WTC11 (cell line): ENCODE data around the gene PTPRK. TPM values are rescaled to one million over a fixed set of nuclear protein-coding genes. Genes with fewer than 3 reads are reported as not detected.

Experiments
- ATAC-seq: fragments of 200-7000 bp; cut with Tn5 transposase; 2 replicates; pipeline ENCODE4 v1.10.0; 2021; ENCODE audit warnings: mild to moderate bottlenecking, moderate library complexity
- Bru-seq: library from RNA; stranded (reverse); fragments of 400-500 nt; gene quantifications from one replicate; lab custom pipeline; 2021; lab: Mats Ljungman, UMichigan
- CTCF ChIA-PET: fragments of 300-600 bp; sonication (Branson Sonifier 250); formaldehyde crosslinking; loops from one replicate; lab custom pipeline; 2021; ENCODE audit warnings: antibody characterized with exemption; lab: Charles Lee
- POLR2A ChIA-PET: fragments of 350-600 bp; sonication (Branson Sonifier 250); formaldehyde crosslinking; loops from one replicate; lab custom pipeline; 2021; ENCODE audit warnings: antibody characterized with exemption; lab: Charles Lee
- DNase-seq: peaks from one replicate; pipeline ENCODE4 v3.0.0; 2021; ENCODE audit warnings: low spot score
- H3K27ac Mint-ChIP-seq: 2 replicates; pipeline ENCODE4 v1.8.0; 2021; ENCODE audit warnings: mixed read lengths
- H3K27me3 Mint-ChIP-seq: 2 replicates; pipeline ENCODE4 v1.8.0; 2021; ENCODE audit warnings: low read depth, mild to moderate bottlenecking, moderate library complexity, mixed read lengths
- H3K36me3 Mint-ChIP-seq: 2 replicates; pipeline ENCODE4 v1.8.0; 2021; ENCODE audit warnings: mixed read lengths
- H3K4me1 Mint-ChIP-seq: 2 replicates; pipeline ENCODE4 v1.8.0; 2022; ENCODE audit warnings: mixed read lengths
- H3K4me3 Mint-ChIP-seq: 2 replicates; pipeline ENCODE4 v1.8.0; 2021; ENCODE audit warnings: mild to moderate bottlenecking, moderate library complexity, mixed read lengths
- H3K9me3 Mint-ChIP-seq: 2 replicates; pipeline ENCODE4 v1.8.0; 2021; ENCODE audit warnings: mixed read lengths
- ETV6 ChIP-seq: sonication (generic); formaldehyde crosslinking; IDR thresholded peaks from 2 replicates; pipeline ENCODE4 v1.8.1; 2022; ENCODE audit warnings: mild to moderate bottlenecking, missing genetic modification reagents
- FOXJ3 ChIP-seq: sonication (generic); formaldehyde crosslinking; IDR thresholded peaks from 2 replicates; pipeline ENCODE4 v1.9.0; 2021; ENCODE audit warnings: missing genetic modification reagents, mild to moderate bottlenecking, borderline replicate concordance
- GTF2I ChIP-seq: fragments of 250-450 bp; sonication (Bioruptor Pico); conservative IDR thresholded peaks from 2 replicates; pipeline ENCODE4 v1.4.0; 2021; ENCODE audit warnings: mild to moderate bottlenecking
- JUN ChIP-seq: sonication (generic); formaldehyde crosslinking; IDR thresholded peaks from 2 replicates; pipeline ENCODE4 v1.8.0; 2023; ENCODE audit warnings: mild to moderate bottlenecking, missing genetic modification reagents
- KAT7 ChIP-seq: sonication (generic); formaldehyde crosslinking; IDR thresholded peaks from 2 replicates; pipeline ENCODE4 v1.8.1; 2023; ENCODE audit warnings: missing genetic modification reagents, mild to moderate bottlenecking, borderline replicate concordance
- MYBL2 ChIP-seq: sonication (generic); formaldehyde crosslinking; IDR thresholded peaks from 2 replicates; pipeline ENCODE4 v1.8.1; 2023; ENCODE audit warnings: mild to moderate bottlenecking, moderate library complexity, missing genetic modification reagents
- RELA ChIP-seq: sonication (generic); formaldehyde crosslinking; IDR thresholded peaks from 2 replicates; pipeline ENCODE4 v1.8.1; 2022; ENCODE audit warnings: missing genetic modification reagents, mild to moderate bottlenecking, borderline replicate concordance
- SOX15 ChIP-seq: fragments of 250-450 bp; sonication (Bioruptor Pico); IDR thresholded peaks from 2 replicates; pipeline ENCODE4 v1.9.0; 2021; ENCODE audit warnings: mild to moderate bottlenecking
- ZNF219 ChIP-seq: sonication (generic); formaldehyde crosslinking; IDR thresholded peaks from 2 replicates; pipeline ENCODE4 v1.8.0; 2023; ENCODE audit warnings: missing genetic modification reagents, mild to moderate bottlenecking, borderline replicate concordance
- ZNF317 ChIP-seq: sonication (generic); formaldehyde crosslinking; IDR thresholded peaks from 2 replicates; pipeline ENCODE4 v1.8.1; 2023; ENCODE audit warnings: low read depth, mild to moderate bottlenecking, moderate library complexity, missing genetic modification reagents, borderline replicate concordance
- ZNF671 ChIP-seq: fragments of 250-450 bp; sonication (Bioruptor Pico); IDR thresholded peaks from 2 replicates; pipeline ENCODE4 v1.8.0; 2021; ENCODE audit warnings: mild to moderate bottlenecking
- long read RNA-seq, 3 experiments: library from RNA in 1 of 3; library from capped mRNA in 1 of 3; library from polyadenylated mRNA in 1 of 3; unstranded in 2 of 3; stranded (forward) in 1 of 3; transcript quantifications; one replicate each; pipeline ENCODE4 v2.0.0, GENCODE V29; 2021
- total RNA-seq: library from RNA; stranded (reverse); gene quantifications from 3 replicates; pipeline ENCODE4 v1.2.3, GENCODE V29; 2021
- TF ChIP-seq, protein P1 (sequence below): sonication (generic); formaldehyde crosslinking; conservative IDR thresholded peaks from 2 replicates; pipeline ENCODE4 v1.8.1; 2023; ENCODE audit warnings: mild to moderate bottlenecking, low read depth, missing genetic modification reagents, moderate library complexity
- TF ChIP-seq, protein P2 (sequence below): sonication (generic); formaldehyde crosslinking; IDR thresholded peaks from 2 replicates; pipeline ENCODE4 v1.8.1; 2023; ENCODE audit warnings: mild to moderate bottlenecking, missing genetic modification reagents, borderline replicate concordance
- TF ChIP-seq, protein P3 (sequence below): fragments of 250-450 bp; sonication (Bioruptor Pico); IDR thresholded peaks from 2 replicates; pipeline ENCODE4 v1.9.0; 2021; ENCODE audit warnings: mild to moderate bottlenecking
- TF ChIP-seq, protein P4 (sequence below): sonication (generic); formaldehyde crosslinking; IDR thresholded peaks from 2 replicates; pipeline ENCODE4 v1.8.0; 2022; ENCODE audit warnings: missing genetic modification reagents
- TF ChIP-seq, protein P5 (sequence below): sonication (generic); formaldehyde crosslinking; IDR thresholded peaks from 2 replicates; pipeline ENCODE4 v1.8.0; 2022; ENCODE audit warnings: mild to moderate bottlenecking, missing genetic modification reagents
- TF ChIP-seq, protein P6 (sequence below): sonication (generic); formaldehyde crosslinking; IDR thresholded peaks from 2 replicates; pipeline ENCODE4 v1.8.0; 2022; ENCODE audit warnings: mild to moderate bottlenecking, missing genetic modification reagents

The PTPRK gene
- total RNA-seq: 39.9 to 44.8 TPM (median 41.3 TPM) in 3 replicates
- percentile 82 among the genes with signal in this experiment for Bru-seq, nascent RNA
- long read RNA-seq, experiment 1, full-length matches to known transcripts: 81 of 161 reads
- long read RNA-seq, experiment 1, partial matches to known transcripts: 35 of 161 reads
- long read RNA-seq, experiment 1, other reads (novel, unspliced or antisense): 45 of 161 reads
- long read RNA-seq, experiment 2, full-length matches to known transcripts: 10 of 34 reads
- long read RNA-seq, experiment 2, partial matches to known transcripts: 15 of 34 reads
- long read RNA-seq, experiment 2, other reads (novel, unspliced or antisense): 9 of 34 reads
- long read RNA-seq, experiment 3, transcript PTPRK-218 (3 exons, 1,722 nt): major isoform, 8 of 19 reads
- long read RNA-seq, experiment 3, partial matches to known transcripts: 4 of 19 reads
- long read RNA-seq, experiment 3, other reads (novel, unspliced or antisense): 5 of 19 reads

DNA sequence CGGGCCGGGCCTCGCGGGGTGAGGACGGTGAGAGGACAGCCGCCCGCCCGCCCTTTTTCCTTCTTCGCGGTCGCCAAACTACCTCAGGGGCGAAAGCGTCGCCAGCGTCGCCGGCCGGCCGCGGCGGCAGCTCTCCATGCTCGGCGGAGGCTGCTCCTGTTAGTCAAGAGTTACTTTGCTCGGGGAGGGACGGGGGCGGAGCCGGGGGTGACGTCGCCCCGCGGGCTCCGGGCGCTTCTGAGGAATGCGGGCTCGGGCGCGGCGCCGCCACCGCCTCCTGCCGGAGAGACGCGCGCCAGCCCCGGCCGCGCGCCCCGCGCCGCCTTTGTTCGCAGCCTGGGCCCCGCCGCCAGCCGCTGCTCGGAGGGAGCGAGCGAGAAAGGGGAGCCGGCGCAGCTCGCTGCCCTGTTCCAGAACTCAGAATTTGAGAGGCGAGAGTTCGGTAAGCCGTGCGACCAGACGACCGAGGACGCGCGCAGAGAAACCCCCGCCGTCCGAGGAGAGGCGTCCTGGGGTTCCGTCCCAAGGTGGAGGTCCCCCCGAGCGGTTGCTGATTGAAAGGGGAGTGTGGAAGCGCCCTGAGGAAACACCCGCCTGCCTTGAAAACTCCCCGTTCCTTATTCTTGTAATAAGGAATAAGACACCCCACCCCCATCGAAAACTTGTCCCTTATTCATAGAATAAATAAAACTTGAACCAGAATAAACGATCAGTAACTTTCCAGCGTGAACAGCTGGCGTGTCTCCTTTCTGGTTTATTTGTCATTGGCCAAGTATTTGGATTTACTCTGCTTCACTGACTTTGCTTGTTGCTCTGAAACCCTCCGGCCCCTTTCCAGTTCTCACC is at the start of gene PTPRK:
PTPRK (minus strand) TSS at position 164 of the 846 bp plus-strand sequence. CDS start 241 bp downstream, outside the sequence.
- DNase-seq (peak; percentile 96), ATAC-seq (peak; percentile 83)
- ChIA-PET CTCF (interaction anchor here (0.6 to 1.5 kb wide), 6 partner anchors 19 to 1229 kb away, joined by 3 to 4 read pairs (median 3); no protein-coding TSS in a partner anchor), POLR2A (interaction anchor here (0.6 to 1.1 kb wide), 4 partner anchors 9 to 492 kb away, joined by 3 read pairs; no protein-coding TSS in a partner anchor)
- Mint-ChIP-seq H3K27ac (peak within 1 kb of the TSS; percentile 99), H3K27me3 (peaks cover 5% of the 10 kb centered on the region; the same call in 1 of the 2 replicates), H3K9me3 (no peaks in the 10 kb centered on the region), H3K4me1 (peaks cover 40% of the 10 kb centered on the region), H3K4me3 (peak within 1 kb of the TSS; percentile 89), H3K36me3 (no peaks in the 10 kb centered on the region)
- 0 out of 2 replicates have a peak, but pooled peaks have one; percentile 14 for TF ChIP-seq MYBL2
- TF ChIP-seq GTF2I (CRISPR knock-in tag): no peak
- TF ChIP-seq, protein P1, sequence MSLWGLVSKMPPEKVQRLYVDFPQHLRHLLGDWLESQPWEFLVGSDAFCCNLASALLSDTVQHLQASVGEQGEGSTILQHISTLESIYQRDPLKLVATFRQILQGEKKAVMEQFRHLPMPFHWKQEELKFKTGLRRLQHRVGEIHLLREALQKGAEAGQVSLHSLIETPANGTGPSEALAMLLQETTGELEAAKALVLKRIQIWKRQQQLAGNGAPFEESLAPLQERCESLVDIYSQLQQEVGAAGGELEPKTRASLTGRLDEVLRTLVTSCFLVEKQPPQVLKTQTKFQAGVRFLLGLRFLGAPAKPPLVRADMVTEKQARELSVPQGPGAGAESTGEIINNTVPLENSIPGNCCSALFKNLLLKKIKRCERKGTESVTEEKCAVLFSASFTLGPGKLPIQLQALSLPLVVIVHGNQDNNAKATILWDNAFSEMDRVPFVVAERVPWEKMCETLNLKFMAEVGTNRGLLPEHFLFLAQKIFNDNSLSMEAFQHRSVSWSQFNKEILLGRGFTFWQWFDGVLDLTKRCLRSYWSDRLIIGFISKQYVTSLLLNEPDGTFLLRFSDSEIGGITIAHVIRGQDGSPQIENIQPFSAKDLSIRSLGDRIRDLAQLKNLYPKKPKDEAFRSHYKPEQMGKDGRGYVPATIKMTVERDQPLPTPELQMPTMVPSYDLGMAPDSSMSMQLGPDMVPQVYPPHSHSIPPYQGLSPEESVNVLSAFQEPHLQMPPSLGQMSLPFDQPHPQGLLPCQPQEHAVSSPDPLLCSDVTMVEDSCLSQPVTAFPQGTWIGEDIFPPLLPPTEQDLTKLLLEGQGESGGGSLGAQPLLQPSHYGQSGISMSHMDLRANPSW (CRISPR knock-in tag): no peak
- TF ChIP-seq, protein P2, sequence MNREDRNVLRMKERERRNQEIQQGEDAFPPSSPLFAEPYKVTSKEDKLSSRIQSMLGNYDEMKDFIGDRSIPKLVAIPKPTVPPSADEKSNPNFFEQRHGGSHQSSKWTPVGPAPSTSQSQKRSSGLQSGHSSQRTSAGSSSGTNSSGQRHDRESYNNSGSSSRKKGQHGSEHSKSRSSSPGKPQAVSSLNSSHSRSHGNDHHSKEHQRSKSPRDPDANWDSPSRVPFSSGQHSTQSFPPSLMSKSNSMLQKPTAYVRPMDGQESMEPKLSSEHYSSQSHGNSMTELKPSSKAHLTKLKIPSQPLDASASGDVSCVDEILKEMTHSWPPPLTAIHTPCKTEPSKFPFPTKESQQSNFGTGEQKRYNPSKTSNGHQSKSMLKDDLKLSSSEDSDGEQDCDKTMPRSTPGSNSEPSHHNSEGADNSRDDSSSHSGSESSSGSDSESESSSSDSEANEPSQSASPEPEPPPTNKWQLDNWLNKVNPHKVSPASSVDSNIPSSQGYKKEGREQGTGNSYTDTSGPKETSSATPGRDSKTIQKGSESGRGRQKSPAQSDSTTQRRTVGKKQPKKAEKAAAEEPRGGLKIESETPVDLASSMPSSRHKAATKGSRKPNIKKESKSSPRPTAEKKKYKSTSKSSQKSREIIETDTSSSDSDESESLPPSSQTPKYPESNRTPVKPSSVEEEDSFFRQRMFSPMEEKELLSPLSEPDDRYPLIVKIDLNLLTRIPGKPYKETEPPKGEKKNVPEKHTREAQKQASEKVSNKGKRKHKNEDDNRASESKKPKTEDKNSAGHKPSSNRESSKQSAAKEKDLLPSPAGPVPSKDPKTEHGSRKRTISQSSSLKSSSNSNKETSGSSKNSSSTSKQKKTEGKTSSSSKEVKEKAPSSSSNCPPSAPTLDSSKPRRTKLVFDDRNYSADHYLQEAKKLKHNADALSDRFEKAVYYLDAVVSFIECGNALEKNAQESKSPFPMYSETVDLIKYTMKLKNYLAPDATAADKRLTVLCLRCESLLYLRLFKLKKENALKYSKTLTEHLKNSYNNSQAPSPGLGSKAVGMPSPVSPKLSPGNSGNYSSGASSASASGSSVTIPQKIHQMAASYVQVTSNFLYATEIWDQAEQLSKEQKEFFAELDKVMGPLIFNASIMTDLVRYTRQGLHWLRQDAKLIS: 0 out of 2 replicates have a peak, but pooled peaks have one; percentile 89
- TF ChIP-seq, protein P3, sequence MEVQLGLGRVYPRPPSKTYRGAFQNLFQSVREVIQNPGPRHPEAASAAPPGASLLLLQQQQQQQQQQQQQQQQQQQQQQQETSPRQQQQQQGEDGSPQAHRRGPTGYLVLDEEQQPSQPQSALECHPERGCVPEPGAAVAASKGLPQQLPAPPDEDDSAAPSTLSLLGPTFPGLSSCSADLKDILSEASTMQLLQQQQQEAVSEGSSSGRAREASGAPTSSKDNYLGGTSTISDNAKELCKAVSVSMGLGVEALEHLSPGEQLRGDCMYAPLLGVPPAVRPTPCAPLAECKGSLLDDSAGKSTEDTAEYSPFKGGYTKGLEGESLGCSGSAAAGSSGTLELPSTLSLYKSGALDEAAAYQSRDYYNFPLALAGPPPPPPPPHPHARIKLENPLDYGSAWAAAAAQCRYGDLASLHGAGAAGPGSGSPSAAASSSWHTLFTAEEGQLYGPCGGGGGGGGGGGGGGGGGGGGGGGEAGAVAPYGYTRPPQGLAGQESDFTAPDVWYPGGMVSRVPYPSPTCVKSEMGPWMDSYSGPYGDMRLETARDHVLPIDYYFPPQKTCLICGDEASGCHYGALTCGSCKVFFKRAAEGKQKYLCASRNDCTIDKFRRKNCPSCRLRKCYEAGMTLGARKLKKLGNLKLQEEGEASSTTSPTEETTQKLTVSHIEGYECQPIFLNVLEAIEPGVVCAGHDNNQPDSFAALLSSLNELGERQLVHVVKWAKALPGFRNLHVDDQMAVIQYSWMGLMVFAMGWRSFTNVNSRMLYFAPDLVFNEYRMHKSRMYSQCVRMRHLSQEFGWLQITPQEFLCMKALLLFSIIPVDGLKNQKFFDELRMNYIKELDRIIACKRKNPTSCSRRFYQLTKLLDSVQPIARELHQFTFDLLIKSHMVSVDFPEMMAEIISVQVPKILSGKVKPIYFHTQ: no peak
- TF ChIP-seq JUN (CRISPR knock-in tag): no peak
- TF ChIP-seq, protein P4, sequence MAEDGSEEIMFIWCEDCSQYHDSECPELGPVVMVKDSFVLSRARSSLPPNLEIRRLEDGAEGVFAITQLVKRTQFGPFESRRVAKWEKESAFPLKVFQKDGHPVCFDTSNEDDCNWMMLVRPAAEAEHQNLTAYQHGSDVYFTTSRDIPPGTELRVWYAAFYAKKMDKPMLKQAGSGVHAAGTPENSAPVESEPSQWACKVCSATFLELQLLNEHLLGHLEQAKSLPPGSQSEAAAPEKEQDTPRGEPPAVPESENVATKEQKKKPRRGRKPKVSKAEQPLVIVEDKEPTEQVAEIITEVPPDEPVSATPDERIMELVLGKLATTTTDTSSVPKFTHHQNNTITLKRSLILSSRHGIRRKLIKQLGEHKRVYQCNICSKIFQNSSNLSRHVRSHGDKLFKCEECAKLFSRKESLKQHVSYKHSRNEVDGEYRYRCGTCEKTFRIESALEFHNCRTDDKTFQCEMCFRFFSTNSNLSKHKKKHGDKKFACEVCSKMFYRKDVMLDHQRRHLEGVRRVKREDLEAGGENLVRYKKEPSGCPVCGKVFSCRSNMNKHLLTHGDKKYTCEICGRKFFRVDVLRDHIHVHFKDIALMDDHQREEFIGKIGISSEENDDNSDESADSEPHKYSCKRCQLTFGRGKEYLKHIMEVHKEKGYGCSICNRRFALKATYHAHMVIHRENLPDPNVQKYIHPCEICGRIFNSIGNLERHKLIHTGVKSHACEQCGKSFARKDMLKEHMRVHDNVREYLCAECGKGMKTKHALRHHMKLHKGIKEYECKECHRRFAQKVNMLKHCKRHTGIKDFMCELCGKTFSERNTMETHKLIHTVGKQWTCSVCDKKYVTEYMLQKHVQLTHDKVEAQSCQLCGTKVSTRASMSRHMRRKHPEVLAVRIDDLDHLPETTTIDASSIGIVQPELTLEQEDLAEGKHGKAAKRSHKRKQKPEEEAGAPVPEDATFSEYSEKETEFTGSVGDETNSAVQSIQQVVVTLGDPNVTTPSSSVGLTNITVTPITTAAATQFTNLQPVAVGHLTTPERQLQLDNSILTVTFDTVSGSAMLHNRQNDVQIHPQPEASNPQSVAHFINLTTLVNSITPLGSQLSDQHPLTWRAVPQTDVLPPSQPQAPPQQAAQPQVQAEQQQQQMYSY (CRISPR knock-in tag): no peak
- TF ChIP-seq KAT7 (CRISPR knock-in tag): peak; percentile 64; the same call in 1 of the 2 replicates
- TF ChIP-seq, protein P5, sequence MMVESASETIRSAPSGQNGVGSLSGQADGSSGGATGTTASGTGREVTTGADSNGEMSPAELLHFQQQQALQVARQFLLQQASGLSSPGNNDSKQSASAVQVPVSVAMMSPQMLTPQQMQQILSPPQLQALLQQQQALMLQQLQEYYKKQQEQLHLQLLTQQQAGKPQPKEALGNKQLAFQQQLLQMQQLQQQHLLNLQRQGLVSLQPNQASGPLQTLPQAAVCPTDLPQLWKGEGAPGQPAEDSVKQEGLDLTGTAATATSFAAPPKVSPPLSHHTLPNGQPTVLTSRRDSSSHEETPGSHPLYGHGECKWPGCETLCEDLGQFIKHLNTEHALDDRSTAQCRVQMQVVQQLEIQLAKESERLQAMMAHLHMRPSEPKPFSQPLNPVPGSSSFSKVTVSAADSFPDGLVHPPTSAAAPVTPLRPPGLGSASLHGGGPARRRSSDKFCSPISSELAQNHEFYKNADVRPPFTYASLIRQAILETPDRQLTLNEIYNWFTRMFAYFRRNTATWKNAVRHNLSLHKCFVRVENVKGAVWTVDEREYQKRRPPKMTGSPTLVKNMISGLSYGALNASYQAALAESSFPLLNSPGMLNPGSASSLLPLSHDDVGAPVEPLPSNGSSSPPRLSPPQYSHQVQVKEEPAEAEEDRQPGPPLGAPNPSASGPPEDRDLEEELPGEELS (CRISPR knock-in tag): no peak; the same call in 1 of the 2 replicates
- no peak for TF ChIP-seq ZNF317 (CRISPR knock-in tag)
- no peak for TF ChIP-seq ZNF671 (CRISPR knock-in tag)
- TF ChIP-seq SOX15 (CRISPR knock-in tag): no peak
- no peak for TF ChIP-seq FOXJ3
- TF ChIP-seq ETV6 (CRISPR knock-in tag): 0 out of 2 replicates have a peak, but pooled peaks have one; percentile 61
- TF ChIP-seq, protein P6, sequence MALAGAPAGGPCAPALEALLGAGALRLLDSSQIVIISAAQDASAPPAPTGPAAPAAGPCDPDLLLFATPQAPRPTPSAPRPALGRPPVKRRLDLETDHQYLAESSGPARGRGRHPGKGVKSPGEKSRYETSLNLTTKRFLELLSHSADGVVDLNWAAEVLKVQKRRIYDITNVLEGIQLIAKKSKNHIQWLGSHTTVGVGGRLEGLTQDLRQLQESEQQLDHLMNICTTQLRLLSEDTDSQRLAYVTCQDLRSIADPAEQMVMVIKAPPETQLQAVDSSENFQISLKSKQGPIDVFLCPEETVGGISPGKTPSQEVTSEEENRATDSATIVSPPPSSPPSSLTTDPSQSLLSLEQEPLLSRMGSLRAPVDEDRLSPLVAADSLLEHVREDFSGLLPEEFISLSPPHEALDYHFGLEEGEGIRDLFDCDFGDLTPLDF (CRISPR knock-in tag): no peak
- no peak for TF ChIP-seq ZNF219
- no peak for TF ChIP-seq RELA (CRISPR knock-in tag)
